Measurements from ENCODE around the gene SYT9.

The SYT9 gene

GRCh38 chr11:7418906-7419305, 167.2 kb downstream of the SYT9 start:
- 92% methylated on average over 2 of the region's 2 CpGs for WGBS (ENCODE audit: insufficient coverage)
- no peak overlapping the region for H3K27ac ChIP-seq (ENCODE audit: insufficient read depth in 1 of 2, low read depth in 1 of 2, low read length in 2 of 2, poor library complexity in 1 of 2, severe bottlenecking in 2 of 2)
- ChIA-PET POLR2A (no interaction called here), CTCF (no interaction called here)
- H3K4me1 ChIP-seq (ENCODE audit: control extremely low read depth in 1 of 4, control insufficient read depth in 4 of 4, insufficient read depth in 4 of 4, low read length in 3 of 4): peaks cover 0 to 11% (median 5%) of the 10 kb centered on the region in 4 experiments
- H3K4me3 ChIP-seq (ENCODE audit: control insufficient read depth in 1 of 7, extremely low read depth in 1 of 7, insufficient read depth in 4 of 7, low read depth in 2 of 7, low read length in 6 of 7): no peak overlapping the region
- H3K9me3 ChIP-seq (ENCODE audit: control extremely low read depth in 1 of 5, control insufficient read depth in 4 of 5, insufficient read depth in 2 of 5, low read depth in 1 of 5, low read length in 4 of 5): no peaks in the 10 kb centered on the region
- H3K36me3 ChIP-seq (ENCODE audit: control insufficient read depth in 4 of 4, insufficient read depth in 4 of 4, low read length in 3 of 4): no peaks in the 10 kb centered on the region
- DNase-seq: no peak
- H3K27me3 ChIP-seq (replicated peaks in 2 of 5; ENCODE audit: control insufficient read depth in 4 of 5, insufficient read depth in 5 of 5, low read length in 4 of 5): no peaks in the 10 kb centered on the region

GRCh38 chr11:7421136-7421535, 169.4 kb downstream of the SYT9 start:
- Histone ChIP-seq H3K27me3 (replicated peaks in 2 of 5; ENCODE audit: control insufficient read depth in 4 of 5, insufficient read depth in 5 of 5, low read length in 4 of 5) (peaks cover 0 to 3% (median 0%) of the 10 kb centered on the region in 5 experiments), H3K36me3 (ENCODE audit: control insufficient read depth in 4 of 4, insufficient read depth in 4 of 4, low read length in 3 of 4) (no peaks in the 10 kb centered on the region), H3K27ac (ENCODE audit: insufficient read depth in 1 of 2, low read depth in 1 of 2, low read length in 2 of 2, poor library complexity in 1 of 2, severe bottlenecking in 2 of 2) (no peak overlapping the region), H3K4me1 (ENCODE audit: control extremely low read depth in 1 of 4, control insufficient read depth in 4 of 4, insufficient read depth in 4 of 4, low read length in 3 of 4) (no peaks in the 10 kb centered on the region), H3K9me3 (ENCODE audit: control extremely low read depth in 1 of 5, control insufficient read depth in 4 of 5, insufficient read depth in 2 of 5, low read depth in 1 of 5, low read length in 4 of 5) (no peaks in the 10 kb centered on the region), H3K4me3 (ENCODE audit: control insufficient read depth in 1 of 7, extremely low read depth in 1 of 7, insufficient read depth in 4 of 7, low read depth in 2 of 7, low read length in 6 of 7) (no peak overlapping the region)
- no peak for DNase-seq
- no CpG with 5 or more reads among the region's 1 CpG for WGBS (ENCODE audit: insufficient coverage)
- ChIA-PET POLR2A (no interaction called here), CTCF (no interaction called here)

GRCh38 chr11:7422544-7423331, 171.0 kb downstream of the SYT9 start:
- Histone ChIP-seq H3K27ac (ENCODE audit: insufficient read depth in 1 of 2, low read depth in 1 of 2, low read length in 2 of 2, poor library complexity in 1 of 2, severe bottlenecking in 2 of 2) (no peak overlapping the region), H3K4me3 (ENCODE audit: control insufficient read depth in 1 of 7, extremely low read depth in 1 of 7, insufficient read depth in 4 of 7, low read depth in 2 of 7, low read length in 6 of 7) (no peak overlapping the region), H3K4me1 (ENCODE audit: control extremely low read depth in 1 of 4, control insufficient read depth in 4 of 4, insufficient read depth in 4 of 4, low read length in 3 of 4) (no peaks in the 10 kb centered on the region), H3K9me3 (ENCODE audit: control extremely low read depth in 1 of 5, control insufficient read depth in 4 of 5, insufficient read depth in 2 of 5, low read depth in 1 of 5, low read length in 4 of 5) (no peaks in the 10 kb centered on the region), H3K36me3 (ENCODE audit: control insufficient read depth in 4 of 4, insufficient read depth in 4 of 4, low read length in 3 of 4) (no peaks in the 10 kb centered on the region), H3K27me3 (replicated peaks in 2 of 5; ENCODE audit: control insufficient read depth in 4 of 5, insufficient read depth in 5 of 5, low read length in 4 of 5) (peaks cover 0 to 3% (median 0%) of the 10 kb centered on the region in 5 experiments)
- 60% methylated on average over 5 of the region's 5 CpGs for WGBS (ENCODE audit: insufficient coverage)
- CTCF ChIA-PET: no interaction called here
- POLR2A ChIA-PET: no interaction called here
- no peak for DNase-seq

- CTCF ChIA-PET: interaction anchor here (1.4 kb wide), 1 partner anchor 13 kb away, joined by 3 read pairs; no protein-coding TSS in a partner anchor
- no peak for DNase-seq
- WGBS (ENCODE audit: insufficient coverage): 97% methylated on average over 3 of the region's 3 CpGs
Measured at GRCh38 chr11:7423946-7424345, 172.2 kb downstream of the SYT9 start.

GRCh38 chr11:7427733-7428132, 176.0 kb downstream of the SYT9 start:
- no peaks in the 10 kb centered on the region for H3K9me3 ChIP-seq (ENCODE audit: control extremely low read depth in 1 of 5, control insufficient read depth in 4 of 5, insufficient read depth in 2 of 5, low read depth in 1 of 5, low read length in 4 of 5)
- no peak for DNase-seq
- H3K36me3 ChIP-seq (ENCODE audit: control insufficient read depth in 4 of 4, insufficient read depth in 4 of 4, low read length in 3 of 4): no peaks in the 10 kb centered on the region
- WGBS (ENCODE audit: insufficient coverage): 100% methylated on average over 1 of the region's 3 CpGs
- H3K4me1 ChIP-seq (ENCODE audit: control extremely low read depth in 1 of 4, control insufficient read depth in 4 of 4, insufficient read depth in 4 of 4, low read length in 3 of 4): no peaks in the 10 kb centered on the region
- peaks cover 0 to 5% (median 0%) of the 10 kb centered on the region in 5 experiments for H3K27me3 ChIP-seq (replicated peaks in 2 of 5; ENCODE audit: control insufficient read depth in 4 of 5, insufficient read depth in 5 of 5, low read length in 4 of 5)
- ChIA-PET POLR2A (no interaction called here), CTCF (no interaction called here)
- no peak overlapping the region for H3K27ac ChIP-seq (ENCODE audit: insufficient read depth in 1 of 2, low read depth in 1 of 2, low read length in 2 of 2, poor library complexity in 1 of 2, severe bottlenecking in 2 of 2)
- H3K4me3 ChIP-seq (ENCODE audit: control insufficient read depth in 1 of 7, extremely low read depth in 1 of 7, insufficient read depth in 4 of 7, low read depth in 2 of 7, low read length in 6 of 7): no peak overlapping the region

More at GRCh38 chr11:7423946-7424345, 172.2 kb downstream of the SYT9 start:
- peaks cover 0 to 5% (median 0%) of the 10 kb centered on the region in 5 experiments for H3K27me3 ChIP-seq (replicated peaks in 2 of 5; ENCODE audit: control insufficient read depth in 4 of 5, insufficient read depth in 5 of 5, low read length in 4 of 5)
- H3K27ac ChIP-seq (ENCODE audit: insufficient read depth in 1 of 2, low read depth in 1 of 2, low read length in 2 of 2, poor library complexity in 1 of 2, severe bottlenecking in 2 of 2): no peak overlapping the region
- POLR2A ChIA-PET: no interaction called here
- no peaks in the 10 kb centered on the region for H3K36me3 ChIP-seq (ENCODE audit: control insufficient read depth in 4 of 4, insufficient read depth in 4 of 4, low read length in 3 of 4)
- H3K4me1 ChIP-seq (ENCODE audit: control extremely low read depth in 1 of 4, control insufficient read depth in 4 of 4, insufficient read depth in 4 of 4, low read length in 3 of 4): no peaks in the 10 kb centered on the region
- no peaks in the 10 kb centered on the region for H3K9me3 ChIP-seq (ENCODE audit: control extremely low read depth in 1 of 5, control insufficient read depth in 4 of 5, insufficient read depth in 2 of 5, low read depth in 1 of 5, low read length in 4 of 5)
- H3K4me3 ChIP-seq (ENCODE audit: control insufficient read depth in 1 of 7, extremely low read depth in 1 of 7, insufficient read depth in 4 of 7, low read depth in 2 of 7, low read length in 6 of 7): no peak overlapping the region

- no peak for DNase-seq
- WGBS (ENCODE audit: insufficient coverage): no CpG with 5 or more reads among the region's 2 CpGs
- Histone ChIP-seq H3K4me3 (ENCODE audit: control insufficient read depth in 1 of 7, extremely low read depth in 1 of 7, insufficient read depth in 4 of 7, low read depth in 2 of 7, low read length in 6 of 7) (no peak overlapping the region), H3K27me3 (replicated peaks in 2 of 5; ENCODE audit: control insufficient read depth in 4 of 5, insufficient read depth in 5 of 5, low read length in 4 of 5) (peaks cover 0 to 5% (median 0%) of the 10 kb centered on the region in 5 experiments), H3K36me3 (ENCODE audit: control insufficient read depth in 4 of 4, insufficient read depth in 4 of 4, low read length in 3 of 4) (no peaks in the 10 kb centered on the region), H3K4me1 (ENCODE audit: control extremely low read depth in 1 of 4, control insufficient read depth in 4 of 4, insufficient read depth in 4 of 4, low read length in 3 of 4) (no peaks in the 10 kb centered on the region), H3K9me3 (ENCODE audit: control extremely low read depth in 1 of 5, control insufficient read depth in 4 of 5, insufficient read depth in 2 of 5, low read depth in 1 of 5, low read length in 4 of 5) (no peaks in the 10 kb centered on the region), H3K27ac (ENCODE audit: insufficient read depth in 1 of 2, low read depth in 1 of 2, low read length in 2 of 2, poor library complexity in 1 of 2, severe bottlenecking in 2 of 2) (no peak overlapping the region)
- CTCF ChIA-PET: no interaction called here
- POLR2A ChIA-PET: no interaction called here
Measured at GRCh38 chr11:7428196-7428595, 176.5 kb downstream of the SYT9 start.

- no peaks in the 10 kb centered on the region for H3K36me3 ChIP-seq (ENCODE audit: control insufficient read depth in 4 of 4, insufficient read depth in 4 of 4, low read length in 3 of 4)
- ChIA-PET CTCF (no interaction called here), POLR2A (no interaction called here)
- no peaks in the 10 kb centered on the region for H3K9me3 ChIP-seq (ENCODE audit: control extremely low read depth in 1 of 5, control insufficient read depth in 4 of 5, insufficient read depth in 2 of 5, low read depth in 1 of 5, low read length in 4 of 5)
- no peaks in the 10 kb centered on the region for H3K4me1 ChIP-seq (ENCODE audit: control extremely low read depth in 1 of 4, control insufficient read depth in 4 of 4, insufficient read depth in 4 of 4, low read length in 3 of 4)
- WGBS (ENCODE audit: insufficient coverage): no CpG with 5 or more reads among the region's 2 CpGs
- H3K27ac ChIP-seq (ENCODE audit: insufficient read depth in 1 of 2, low read depth in 1 of 2, low read length in 2 of 2, poor library complexity in 1 of 2, severe bottlenecking in 2 of 2): no peak overlapping the region
- H3K4me3 ChIP-seq (ENCODE audit: control insufficient read depth in 1 of 7, extremely low read depth in 1 of 7, insufficient read depth in 4 of 7, low read depth in 2 of 7, low read length in 6 of 7): no peak overlapping the region
- no peak for DNase-seq
- H3K27me3 ChIP-seq (replicated peaks in 2 of 5; ENCODE audit: control insufficient read depth in 4 of 5, insufficient read depth in 5 of 5, low read length in 4 of 5): peaks cover 0 to 4% (median 0%) of the 10 kb centered on the region in 5 experiments
Measured at GRCh38 chr11:7430496-7430895, 178.8 kb downstream of the SYT9 start.
